ENCODE measurements around the gene CARNS1. TPM values are rescaled to one million over a fixed set of nuclear protein-coding genes. Genes with fewer than 3 reads are reported as not detected.
A peak's percentile ranks its signal among the peaks of the same experiment; 100 is the strongest.
"Not testable (repeated sequence)": the region's sequence is repeated elsewhere in the genome, so short reads cannot be mapped to it uniquely, and the experiment has no call there.

CARNS1 gene
- polyA plus RNA-seq, 4 donors = 1.1 to 4.4 (median 1.8) TPM

- DNase-seq (ENCODE audit: low read depth in 4 of 4, low spot score in 3 of 4) = no peak
These were observed 18.7 kb upstream of the CARNS1 start for GRCh38 chr11:67396587-67397389.

GRCh38 chr11:67397536-67397935 is 17.9 kb upstream of the CARNS1 start:
- DNase-seq (ENCODE audit: low read depth in 4 of 4, low spot score in 3 of 4) = no peak

GRCh38 chr11:67397986-67398660 is 17.4 kb upstream of the CARNS1 start:
- DNase-seq (ENCODE audit: low read depth in 4 of 4, low spot score in 3 of 4) = no peak

DNA sequence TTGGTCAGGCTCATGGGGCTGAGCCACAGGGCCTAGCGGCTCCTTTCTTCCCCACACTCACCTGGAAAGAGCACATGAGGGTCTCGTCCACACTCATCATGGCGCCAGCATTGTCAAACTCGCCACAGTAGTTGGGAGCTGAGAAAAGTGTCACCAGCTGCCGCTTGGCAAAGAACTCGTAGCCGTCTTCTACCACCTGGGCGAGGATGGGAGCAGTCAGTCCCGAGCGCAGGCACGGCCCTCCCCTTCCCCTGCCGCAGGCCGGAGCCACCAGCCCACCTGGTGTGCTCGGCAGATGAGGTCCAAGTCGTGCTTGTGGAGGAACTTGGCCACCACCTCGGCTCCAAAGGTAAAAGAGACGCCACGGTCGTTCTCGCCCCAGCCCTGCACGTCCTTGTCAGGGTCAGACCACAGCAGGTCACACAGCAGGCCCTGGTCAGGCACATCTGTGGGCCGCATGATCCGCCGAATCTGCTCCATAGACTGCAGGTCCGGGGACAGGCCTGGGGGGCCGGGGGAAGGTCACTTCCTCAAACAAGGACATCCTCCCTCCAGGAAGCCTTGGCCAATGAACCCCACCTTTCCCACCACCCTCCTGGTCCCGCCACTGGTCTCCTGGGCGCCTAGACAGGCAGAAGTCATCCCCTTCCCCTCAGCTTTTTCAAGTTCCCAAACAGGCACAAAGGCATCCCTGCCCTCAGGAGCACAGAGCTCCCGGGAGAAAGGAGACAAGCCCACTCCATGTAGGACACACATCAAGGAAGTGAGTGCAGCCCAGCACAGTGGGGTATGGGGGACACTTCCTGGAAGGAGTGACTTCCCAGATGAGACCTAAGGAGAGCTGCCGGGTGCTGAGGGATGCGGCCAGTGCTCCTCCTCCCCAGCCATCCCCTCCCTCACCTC is 16.6 kb upstream of the CARNS1 start:
- DNase-seq (ENCODE audit: low read depth in 4 of 4, low spot score in 3 of 4) = no peak

- no peak for DNase-seq (ENCODE audit: low read depth in 4 of 4, low spot score in 3 of 4)
These were observed 15.1 kb upstream of the CARNS1 start for GRCh38 chr11:67400251-67400941.

GRCh38 chr11:67400942-67401494 is 14.5 kb upstream of the CARNS1 start:
- no peak for DNase-seq (ENCODE audit: low read depth in 4 of 4, low spot score in 3 of 4)

DNA sequence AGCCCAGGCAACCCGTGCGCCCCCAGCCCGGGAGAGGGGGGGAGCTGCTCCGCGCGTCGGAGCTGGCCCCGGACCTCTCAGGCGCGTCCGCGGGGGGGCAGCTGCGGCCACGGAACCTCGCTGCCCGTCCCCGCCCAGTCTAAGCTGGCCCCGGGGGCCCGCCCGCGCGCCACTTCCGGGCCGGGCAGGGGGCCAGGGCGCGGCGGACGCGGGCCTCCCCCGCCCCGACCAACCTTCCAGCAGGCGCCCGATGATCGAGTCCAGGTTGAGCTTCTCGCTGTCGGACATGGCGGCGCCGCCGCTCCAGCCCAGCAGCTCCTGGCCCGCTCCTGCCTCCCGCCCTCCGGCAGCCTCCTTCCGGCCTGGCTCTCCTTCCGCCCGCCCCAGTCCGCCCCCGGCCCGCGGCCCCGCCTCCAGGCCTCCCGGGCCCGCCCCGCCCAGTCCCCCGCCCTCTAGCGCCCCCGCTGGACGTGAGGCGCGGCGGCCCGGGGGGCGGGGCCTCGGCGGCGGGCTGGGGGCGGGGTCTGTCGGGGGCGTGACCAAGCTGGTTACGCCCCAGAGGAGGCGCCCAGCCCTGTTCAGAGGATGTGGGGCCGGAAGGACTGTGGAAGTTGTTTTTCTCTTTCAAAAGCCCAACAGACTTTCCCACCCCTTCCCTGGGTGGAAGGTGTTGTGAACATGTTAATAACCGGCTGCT is 13.8 kb upstream of the CARNS1 start, which contains the start of gene PPP1CA:
TSS of gene PPP1CA (minus strand) at position 364 of the 697 bp plus-strand sequence. CDS start at position 288, 76 bp downstream.
- DNase-seq (ENCODE audit: low read depth in 4 of 4, low spot score in 3 of 4) = peak in 3 of 4 donors; percentile 64 to 83 (median 81)

DNA sequence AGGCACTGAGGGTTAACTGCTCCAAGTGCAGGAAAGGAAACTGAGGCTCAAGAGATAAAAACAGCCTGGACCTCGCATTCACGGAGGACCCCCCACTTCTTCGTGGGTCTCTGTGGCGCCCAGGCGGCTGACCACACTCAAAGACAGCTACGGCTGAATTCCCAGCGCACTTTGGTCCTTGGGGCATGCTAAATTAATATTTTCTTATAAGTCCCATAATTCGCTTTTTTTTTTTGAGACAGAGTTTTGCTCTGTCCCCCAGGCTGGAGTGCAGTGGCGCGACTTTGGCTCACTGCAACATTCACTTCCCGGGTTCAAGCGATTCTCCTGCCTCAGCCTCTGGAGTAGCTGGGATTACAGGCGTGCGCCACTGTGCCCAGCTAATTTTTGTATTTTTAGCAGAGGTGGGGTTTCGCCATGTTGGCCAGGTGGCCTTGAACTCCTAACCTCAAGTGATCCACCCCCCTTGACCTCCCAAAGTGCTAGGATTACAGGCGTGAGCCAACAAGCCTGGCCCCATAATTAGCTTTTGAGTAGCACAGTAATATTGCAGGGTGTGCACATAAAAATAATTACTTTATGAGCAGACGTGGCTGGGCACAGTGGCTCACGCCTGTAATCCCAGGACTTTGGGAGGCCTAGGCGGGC is 13.2 kb upstream of the CARNS1 start:
- not testable (repeated sequence) for DNase-seq (ENCODE audit: low read depth in 4 of 4, low spot score in 3 of 4)

DNA sequence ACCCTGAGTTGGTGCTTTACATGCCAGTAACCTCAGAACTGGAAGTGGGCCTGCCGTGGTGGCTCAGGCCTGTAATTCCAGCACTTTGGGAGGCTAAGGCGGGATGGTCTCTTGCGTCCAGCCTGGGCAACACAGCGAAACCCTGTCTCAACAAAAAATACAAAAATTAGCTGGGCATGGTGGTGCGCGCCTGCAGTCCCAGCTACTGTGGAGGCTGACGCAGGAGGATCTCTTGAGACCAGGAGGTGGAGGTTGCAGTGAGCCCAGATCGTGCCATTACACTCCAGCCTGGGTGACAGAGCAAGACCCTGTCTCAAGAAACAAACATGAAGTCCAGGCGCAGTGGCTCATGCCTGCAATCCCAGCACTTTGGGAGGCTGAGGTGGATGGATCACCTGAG is 12.4 kb upstream of the CARNS1 start:
- DNase-seq (ENCODE audit: low read depth in 4 of 4, low spot score in 3 of 4) = not testable (repeated sequence)

DNA sequence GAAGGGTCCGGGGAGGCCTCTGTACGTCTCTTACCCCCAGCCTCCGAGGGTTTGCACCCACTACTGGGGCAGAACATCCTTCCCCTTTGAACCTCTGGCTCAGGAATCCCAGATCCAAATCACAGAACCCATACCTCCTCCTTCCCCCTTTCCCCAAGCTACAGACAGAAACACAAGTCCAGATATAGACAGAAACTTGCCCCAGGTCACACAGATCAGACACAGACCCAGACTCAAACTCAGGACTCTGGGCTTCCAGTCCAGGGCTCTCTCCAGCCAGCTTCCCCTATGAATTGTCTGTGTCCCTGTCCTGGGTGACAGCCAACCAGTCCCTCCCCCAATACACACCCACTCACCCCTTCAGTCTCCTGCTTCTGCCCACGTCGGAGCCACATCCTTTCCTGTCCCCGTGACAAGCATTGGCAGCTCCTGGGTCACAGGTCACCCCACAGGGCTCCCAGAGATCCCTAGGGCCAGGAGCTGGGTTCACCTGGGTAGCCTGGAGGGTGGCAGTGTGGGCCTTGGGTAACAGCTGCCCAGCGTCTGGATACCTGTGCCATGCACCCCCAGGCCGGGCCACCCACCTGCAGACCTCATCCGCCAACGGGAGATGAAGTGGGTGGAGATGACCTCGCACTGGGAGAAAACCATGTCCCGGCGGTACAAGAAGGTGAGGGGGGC is 10.8 kb upstream of the CARNS1 start:
- DNase-seq (ENCODE audit: low read depth in 4 of 4, low spot score in 3 of 4) = no peak

- no peak for DNase-seq (ENCODE audit: low read depth in 4 of 4, low spot score in 3 of 4)
These were observed 10.3 kb upstream of the CARNS1 start for GRCh38 chr11:67405196-67405567.

DNA sequence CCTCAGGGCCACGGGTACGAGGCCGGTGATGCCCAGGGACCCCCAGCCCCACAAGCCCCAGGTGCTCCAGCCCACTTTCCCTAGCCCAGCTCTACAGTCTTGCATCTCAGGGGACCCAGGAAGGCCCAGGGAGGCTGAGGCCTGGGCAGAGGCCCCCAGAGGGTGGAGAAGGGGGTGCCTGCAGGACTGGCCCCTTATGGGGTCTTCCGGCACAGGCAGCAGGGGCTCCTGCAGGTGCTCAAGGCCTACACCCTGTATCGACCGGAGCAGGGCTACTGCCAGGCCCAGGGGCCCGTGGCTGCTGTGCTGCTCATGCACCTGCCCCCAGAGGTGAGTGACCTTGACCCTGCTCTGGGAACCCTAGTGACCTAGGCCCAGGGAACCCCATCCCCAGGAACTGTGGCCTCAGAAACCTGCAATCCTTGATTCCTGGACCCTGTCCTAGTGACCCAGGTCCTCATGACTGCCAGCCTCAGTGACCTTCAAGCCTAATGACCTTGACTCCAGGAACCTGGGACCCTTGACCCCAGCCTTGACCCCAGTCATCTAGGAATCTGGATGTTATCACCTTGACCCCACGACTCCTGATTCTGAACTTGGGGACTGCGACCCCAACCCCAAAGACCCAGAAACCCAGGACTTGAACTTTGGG is 9.7 kb upstream of the CARNS1 start:
- DNase-seq (ENCODE audit: low read depth in 4 of 4, low spot score in 3 of 4) = no peak

DNA sequence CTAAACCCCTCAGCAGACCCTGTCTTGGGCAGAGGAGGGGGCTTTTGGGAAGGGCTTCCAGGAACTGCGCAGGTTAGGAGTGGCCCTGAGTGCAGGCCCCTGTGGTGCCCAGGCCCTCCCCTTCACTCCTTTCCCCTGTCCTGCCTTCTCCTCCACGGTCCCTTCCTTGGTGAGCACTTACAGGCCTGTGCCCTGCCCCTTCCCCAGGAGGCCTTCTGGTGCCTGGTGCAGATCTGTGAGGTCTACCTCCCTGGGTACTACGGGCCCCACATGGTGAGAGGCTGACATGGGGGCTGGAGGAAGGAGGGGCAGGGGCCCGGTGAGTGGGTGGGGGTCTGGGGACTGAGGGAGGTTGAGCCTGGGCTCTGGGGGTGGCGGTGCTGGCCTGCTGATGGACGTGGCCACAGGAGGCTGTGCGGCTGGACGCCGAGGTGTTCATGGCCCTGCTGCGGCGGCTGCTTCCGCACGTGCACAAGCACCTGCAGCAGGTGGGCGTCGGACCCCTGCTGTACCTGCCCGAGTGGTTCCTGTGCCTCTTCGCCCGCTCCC is 9.0 kb upstream of the CARNS1 start:
- no peak for DNase-seq (ENCODE audit: low read depth in 4 of 4, low spot score in 3 of 4)

DNA sequence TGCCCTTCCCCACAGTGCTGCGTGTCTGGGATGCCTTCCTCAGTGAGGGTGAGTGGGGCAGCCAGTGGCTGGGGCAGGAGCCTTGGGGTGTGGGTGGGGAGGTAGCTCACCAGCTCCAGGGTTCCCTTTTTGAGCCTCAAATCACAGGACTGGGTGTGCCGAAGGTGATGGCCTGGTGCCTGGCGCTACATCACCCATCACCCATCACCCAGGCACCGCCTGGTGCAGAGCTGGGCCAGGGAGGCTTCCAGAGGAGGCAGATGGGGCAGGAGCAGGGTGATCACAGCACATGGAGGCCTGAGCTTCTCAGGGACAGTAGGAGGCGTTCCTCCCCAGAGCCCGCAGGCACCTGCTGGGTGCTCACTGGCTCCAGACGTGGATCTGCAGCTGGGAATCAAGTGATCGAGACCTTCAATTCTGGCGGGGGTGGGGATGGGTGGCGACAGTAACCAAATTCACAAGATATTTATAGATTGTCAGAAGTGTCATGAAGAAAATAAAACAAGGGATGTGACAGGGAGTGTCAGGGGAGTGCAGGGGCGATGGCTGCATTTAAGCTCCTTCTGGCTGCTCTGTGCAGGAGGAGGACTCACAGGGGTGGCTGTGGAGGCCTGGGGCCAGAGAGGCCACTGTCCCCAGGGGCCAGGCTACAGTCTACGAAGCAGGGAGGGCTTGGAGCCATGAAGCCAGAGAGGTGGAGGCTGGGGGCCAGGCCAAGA is 8.3 kb upstream of the CARNS1 start:
- no peak for DNase-seq (ENCODE audit: low read depth in 4 of 4, low spot score in 3 of 4)

DNA sequence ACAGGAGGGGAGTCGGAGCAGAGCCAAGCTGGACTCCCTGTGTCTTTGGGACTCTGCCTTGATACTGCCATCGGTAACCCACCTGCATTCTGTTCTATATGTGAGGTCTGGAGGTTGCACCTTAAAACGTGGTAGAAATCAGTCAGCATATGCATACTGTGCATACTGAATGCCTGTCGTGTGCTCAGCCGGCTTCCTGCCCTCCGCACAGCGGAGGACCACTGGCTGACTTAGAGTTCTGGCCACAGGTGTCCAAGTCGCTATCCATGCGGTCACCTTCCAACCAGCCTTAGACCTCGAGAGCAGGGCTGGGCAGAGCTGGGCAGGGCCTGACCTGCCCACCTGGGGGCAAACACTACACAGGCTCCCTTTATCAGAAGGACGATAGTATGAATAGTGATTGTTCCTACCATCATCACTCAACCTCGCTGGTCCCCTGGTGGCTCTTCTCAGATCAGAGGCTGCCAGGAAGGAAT is 7.8 kb upstream of the CARNS1 start:
- no peak for DNase-seq (ENCODE audit: low read depth in 4 of 4, low spot score in 3 of 4)

GRCh38 chr11:67408437-67409200 is 6.9 kb upstream of the CARNS1 start:
- DNase-seq (ENCODE audit: low read depth in 4 of 4, low spot score in 3 of 4) = no peak

Data from left renal pelvis (tissue), 4 donors.